ENCODE data around the gene CA11. TPM values are rescaled to one million over a fixed set of nuclear protein-coding genes. Genes with fewer than 3 reads are reported as not detected.
"Not testable (repeated sequence)": the region's sequence is repeated elsewhere in the genome, so short reads cannot be mapped to it uniquely, and the experiment has no call there.

The CA11 gene
- 1.8 TPM for polyA plus RNA-seq (2013, experiment 1 of 2; ENCODE audit: insufficient read length)
- polyA plus RNA-seq (2013, experiment 2 of 2; ENCODE audit: insufficient read length), result 3.6 TPM

DNA sequence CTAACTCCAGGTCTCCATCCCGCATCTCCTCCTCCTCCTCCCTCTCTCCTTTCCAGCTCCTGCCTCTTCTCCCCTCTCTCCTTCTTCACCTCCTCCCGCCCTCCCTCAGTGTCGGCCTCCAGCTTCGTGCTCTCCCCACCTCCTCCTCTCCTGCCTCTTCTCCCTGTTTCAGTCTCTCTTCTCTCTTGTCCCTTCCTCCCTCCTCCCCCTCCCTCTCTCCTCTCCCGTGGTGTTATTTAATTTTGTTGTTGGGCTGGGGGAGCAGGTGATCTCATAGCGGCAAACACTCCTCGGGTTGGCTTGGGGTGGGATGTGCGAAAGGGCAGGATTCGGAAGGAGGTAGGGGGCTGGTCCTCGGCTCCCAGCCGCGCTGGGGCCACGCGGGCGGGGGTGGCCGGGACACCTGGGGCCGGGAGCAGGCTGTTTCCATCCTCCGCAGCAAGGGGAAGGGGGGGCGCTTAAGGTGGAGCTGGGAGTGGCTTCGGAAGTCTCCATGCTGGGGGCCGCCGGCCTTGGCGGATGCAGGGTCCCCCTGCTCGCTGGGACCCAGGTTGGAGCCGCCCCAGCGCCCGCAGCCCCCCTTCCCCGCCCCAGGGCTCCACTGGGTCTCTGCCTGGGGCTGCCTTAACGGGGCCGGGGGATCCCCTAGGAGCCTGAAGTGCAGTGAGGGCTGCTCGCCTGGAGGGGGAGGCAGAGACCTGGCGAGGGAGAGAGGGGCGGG, at the start of gene CA11:
TSS of gene CA11 (minus strand) at position 187 of the 721 bp plus-strand sequence. CDS start 555 bp downstream, outside the sequence.
- peak; percentile 83 for DNase-seq

DNA sequence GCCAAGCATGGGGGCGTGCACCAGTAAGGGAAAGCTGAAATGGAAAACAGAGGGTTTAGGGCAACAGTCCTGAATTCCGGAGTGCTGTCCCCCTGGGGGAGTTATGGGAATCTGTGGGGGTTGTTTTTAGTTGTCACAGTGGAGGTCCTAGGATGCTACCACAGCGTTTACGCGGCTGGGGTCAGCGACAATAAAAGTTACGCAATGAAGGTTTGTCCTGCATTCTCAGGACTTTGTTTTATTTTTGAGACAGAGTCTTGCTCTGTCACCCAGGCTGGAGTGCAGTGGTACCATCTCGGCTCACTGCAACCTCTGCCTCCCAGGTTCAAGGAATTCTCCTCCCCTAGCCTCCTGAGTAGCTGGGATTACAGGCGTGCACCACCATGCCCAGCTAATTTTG, 47.6 kb upstream of the CA11 start:
- DNase-seq, result not testable (repeated sequence)

DNA sequence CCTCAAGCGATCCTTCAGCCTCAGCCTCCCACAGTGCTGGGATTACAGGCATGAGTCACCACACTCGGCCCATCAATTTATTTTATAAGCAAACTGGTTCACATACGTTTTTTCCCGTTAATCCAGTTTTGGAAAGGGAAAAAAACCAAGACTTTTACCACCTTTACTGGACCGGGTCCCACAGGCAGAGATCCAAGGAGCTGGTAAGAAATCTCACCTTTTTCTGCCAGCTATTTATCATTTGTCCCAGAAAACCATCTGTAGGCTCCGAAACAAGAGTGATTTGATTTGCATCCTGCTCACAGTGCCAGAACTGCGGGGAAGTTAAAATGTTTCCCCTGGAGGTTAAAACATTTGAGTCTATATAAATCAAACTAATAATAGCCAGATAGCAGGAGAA, 43.5 kb upstream of the CA11 start:
- no peak for DNase-seq

DNA sequence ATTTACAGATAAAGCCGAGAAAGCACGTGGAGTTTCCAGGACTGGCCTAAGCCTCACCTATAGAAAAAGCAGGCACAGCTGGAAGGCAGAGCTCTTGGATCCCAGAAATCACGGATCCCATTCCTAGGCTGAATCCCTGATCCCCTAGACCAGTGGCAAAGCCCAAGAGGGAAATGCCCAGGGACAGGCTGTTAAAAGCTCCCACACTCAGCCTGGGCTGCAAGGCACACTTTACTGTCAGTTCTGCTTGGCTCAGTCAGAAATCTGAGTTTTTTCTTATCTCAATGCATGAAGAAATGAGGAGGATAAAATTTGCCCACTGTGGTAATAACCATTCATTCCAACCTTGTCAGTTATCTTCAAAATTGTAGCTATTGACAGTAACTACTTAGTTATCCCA, 41.8 kb upstream of the CA11 start:
- no peak for DNase-seq

DNA sequence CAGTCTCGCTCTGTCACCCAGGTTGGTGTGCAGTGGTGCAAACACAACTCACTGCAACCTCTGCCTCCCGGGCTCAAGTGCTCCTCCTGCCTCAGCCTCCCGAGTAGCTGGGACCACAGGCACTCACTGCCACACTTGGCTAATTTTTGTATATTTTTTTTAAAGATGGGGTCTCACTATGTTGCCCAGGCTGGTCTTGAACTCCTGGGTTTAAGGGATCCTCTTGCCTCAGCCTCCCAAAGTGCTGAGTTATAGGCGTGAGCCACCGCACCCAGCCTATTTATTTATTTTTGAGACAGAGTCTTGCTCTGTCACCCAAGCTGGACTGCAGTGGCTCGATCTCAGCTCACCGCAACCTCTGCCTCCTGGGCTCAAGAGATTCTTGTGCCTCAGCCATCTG, 40.6 kb upstream of the CA11 start:
- DNase-seq, result not testable (repeated sequence)

DNA sequence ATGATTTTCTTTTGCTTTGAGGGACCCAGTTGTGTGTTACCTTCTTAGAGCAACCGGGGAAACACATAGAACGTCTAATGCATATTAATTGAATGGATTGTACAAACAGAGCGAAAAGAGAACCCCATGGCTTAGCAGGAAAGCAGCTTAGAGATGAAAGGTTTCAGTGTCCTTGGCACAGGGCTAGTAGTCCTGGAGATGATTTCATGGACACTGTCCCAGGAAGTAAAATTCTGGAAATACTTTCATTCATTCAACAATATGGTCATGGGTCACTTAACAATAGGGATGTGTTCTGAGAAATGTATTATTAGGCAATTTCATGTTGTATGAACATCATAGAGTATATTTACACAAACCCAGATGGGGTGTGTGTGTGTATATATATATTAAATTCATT, 40.1 kb upstream of the CA11 start:
- DNase-seq, result no peak

DNA sequence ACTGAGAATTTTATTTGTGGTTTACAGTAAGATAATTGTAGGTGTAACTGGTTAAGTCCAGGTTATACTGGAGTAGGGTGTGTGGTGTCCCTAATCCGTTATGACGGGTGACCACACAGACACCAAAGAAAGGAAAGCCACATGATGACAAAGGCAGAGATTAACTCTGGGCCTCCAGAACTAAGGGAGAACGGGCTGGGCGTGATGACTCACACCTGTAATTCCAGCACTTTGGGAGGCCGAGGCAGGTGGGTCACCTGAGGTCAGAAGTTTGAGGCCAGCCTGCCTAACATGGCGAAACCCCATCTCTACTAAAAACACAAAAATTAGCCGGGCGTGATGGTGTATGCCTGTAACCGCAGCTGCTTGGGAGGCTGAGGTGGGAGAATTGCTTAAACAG, 39.6 kb upstream of the CA11 start:
- no peak for DNase-seq

DNA sequence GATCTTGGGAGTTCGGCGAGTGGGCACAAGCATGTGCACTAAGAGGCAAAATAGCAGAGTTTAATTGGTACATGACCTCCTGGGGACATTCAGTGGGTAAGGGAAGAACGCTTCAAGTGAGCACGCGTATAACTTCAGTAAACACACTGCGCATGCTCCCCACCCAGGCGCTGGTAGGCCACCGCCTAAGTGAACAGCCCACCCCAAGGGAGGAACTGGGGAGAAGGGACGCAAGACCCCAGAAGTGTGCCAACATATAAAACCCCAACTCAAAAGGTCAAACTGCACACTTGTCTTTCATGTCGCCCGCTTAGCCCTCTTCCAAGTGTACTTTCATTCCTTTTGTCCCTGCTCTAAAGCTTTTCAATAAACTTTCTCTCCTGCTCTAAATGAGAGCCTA, 37.4 kb upstream of the CA11 start:
- peak; percentile 55 for DNase-seq

DNA sequence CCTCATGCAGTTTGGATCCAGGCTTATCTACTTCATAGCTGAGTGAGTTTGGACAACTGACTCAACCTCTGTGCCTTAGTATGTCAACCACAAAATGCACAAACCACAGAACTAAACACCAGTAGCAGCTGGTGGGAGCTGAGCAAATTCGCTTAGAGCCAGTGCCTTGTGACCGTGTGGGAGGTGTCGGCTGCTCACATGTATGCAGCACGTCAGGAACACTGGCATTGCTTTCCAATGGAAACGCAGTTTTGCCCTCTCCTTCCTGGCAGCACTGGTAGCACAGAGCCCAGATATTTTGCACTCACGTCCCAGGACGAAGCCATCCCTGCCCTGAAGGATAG, 35.1 kb upstream of the CA11 start:
- peak; percentile 27 for DNase-seq

DNA sequence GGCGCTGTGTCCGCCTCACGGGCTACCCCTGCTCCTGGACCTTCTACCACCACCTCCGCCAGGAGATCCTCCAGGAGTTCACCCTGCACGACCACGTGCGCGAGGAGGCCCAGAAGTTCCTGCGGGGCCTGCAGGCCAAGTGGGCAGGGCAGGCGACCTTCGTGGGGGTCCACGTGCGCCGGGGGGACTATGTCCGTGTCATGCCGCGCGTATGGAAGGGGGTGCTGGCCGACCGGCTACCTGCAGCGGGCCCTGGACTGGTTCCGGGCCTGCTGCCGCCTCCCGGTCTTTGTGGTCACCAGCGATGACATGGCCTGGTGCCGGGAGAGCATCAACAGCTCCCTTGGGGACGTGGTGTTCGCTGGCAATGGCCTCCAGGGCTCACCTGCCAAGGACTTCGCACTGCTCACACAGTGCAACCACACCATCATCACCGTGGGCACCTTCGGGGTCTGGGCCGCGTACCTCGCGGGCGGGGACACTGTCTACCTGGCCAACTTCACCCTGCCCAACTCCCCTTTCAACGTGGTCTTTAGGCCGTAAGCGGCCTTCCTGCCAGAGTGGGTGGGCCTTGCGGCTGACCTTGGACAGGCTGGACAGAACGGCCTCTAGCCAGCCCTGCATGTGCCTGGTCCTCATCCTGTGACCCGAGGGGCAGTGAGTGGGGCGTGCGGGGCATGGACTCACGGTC, 34.6 kb upstream of the CA11 start:
- no peak for DNase-seq

DNA sequence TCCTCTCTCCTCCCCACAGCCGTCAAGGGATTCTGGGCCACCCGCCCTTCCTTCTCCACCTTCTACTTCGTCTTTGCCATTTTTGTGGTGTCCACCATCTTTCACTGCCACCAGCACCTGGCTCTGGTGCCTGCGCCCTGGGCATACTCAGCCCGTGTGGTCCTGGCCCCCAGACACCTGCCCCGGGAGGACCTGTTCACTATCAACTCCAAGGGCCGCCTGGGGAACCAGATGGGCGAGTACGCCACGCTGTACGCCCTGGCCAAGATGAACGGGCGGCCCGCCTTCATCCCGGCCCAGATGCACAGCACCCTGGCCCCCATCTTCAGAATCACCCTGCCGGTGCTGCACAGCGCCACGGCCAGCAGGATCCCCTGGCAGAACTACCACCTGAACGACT, 34.0 kb upstream of the CA11 start:
- not testable (repeated sequence) for DNase-seq

DNA sequence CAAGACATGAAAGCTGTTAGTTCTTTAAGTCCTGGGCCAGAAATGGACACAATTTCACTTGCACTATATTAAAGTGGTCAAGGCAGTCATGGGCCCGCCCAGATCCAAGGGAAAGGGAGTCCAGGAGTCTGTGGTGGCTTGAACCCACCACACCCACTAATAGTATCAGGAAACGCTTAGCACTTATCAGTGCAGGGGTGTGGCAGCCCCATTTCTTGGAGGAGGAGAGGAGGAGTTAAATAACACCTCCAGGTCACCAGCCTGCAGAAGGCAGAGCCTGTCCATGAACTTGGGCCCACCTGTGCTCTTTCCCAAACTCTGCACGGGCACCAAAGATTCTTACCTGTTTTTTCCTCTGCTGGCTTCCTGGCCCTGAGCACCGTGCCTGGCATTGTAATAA, 32.2 kb upstream of the CA11 start:
- DNase-seq, result no peak

DNA sequence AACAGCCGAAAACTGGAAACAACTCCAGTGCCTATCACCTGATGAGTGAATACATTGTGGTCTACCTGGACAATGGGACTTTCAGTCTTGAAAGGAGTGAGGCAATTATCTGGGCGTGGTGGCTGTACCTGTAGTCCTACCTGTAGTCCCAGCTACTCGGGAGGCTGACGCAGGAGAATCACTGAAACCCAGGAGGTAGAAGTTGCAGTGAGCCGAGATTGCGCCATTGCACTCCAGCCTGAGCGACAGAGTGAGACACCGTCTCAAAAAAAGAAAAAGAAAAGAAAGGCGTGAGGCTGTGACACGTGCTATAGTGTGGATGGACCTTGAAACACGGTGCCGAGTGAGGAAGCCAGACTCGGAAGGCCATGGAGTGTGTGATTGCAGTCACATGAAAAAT, 30.9 kb upstream of the CA11 start:
- DNase-seq, result no peak

DNA sequence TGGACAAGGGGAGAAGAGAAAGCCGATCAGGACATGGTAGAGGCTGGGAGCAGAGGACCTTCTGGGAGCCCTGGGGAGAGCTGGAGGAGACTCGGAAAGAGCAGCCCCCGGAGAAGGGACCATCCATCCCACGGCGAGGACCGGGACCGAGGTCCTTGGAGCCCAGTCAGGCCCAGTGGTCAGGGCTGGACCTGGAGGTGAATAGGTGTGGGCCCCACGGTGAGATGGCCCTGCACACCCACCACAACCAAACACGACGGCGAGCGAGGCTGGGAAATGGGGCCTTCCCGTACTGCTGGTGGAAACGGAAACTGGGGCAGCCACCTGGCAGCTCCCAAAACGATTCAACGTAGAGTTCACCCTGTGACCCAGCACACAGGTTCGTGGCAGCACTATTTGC, 30.5 kb upstream of the CA11 start:
- DNase-seq, result no peak

DNA sequence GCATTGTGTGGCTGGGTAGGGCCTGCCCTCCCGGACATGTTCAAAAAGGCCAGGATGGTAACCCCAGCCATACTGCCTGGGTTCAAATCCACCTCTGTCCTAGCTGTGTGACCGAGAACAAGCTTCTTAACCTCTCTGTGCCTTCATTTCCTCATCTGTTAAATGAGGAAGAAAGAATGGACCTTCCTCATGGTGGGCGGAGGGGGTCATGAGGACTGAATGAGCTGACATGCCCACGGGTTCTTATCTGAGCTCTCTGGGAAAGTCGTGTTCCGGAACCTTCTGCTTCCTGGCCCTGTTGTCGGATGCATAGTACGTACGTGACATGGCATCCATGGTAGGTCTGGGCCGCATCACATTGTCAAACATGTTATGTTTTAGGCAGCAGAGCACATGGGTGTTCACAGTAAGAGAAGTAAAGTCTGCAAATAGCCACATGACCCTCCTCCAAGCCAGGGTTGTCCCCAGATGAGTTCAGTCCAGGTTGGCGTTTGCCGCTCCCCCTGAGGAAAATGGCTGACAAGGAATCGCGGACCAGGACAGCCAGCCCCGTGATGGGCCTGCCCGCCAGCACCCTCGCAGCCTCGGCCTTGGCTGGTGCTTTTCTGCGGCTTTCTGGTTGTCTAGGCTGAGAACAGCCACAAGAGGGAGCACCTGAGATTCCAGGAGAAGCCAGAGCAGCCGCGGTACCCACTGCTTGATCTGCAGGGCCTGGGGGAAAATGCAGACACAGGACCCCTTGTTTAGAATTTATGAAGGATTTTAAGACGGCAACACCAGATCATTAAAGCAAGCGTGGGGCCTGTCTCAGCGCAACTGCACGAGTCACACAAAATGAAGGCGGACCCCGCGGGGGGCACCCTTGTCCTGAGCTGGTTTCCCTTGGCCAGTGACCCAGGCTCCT, 29.2 kb upstream of the CA11 start:
- peak; percentile 83 for DNase-seq

DNA sequence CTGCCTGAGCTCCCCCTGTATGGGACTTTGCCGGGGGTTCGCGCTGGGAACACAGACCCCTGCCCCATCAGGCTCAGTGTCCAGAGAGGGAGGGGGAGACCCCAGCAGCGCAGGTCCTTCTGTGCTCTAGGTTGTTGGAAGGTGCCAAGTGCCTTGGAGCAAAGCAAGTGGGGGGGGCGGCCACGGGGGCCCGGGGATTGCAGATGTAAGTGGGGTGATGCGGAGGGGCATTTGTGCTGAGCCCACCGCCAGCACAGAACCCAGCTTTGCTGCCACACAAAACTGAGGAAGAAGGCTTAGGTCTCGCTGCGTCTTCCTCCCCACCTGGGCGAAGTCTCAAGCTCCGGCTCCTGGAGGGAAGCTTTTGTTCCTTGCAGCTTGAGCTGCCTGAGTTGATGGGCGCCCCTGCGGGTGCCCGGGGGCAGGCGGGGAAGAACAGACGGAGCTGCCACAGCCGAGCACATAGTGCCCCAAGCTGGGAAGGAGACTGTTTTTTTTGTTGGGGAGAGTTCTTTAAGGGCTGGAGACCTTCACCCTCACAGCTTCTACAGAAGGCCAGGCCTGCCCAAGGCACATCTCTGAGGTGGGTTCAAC, 28.3 kb upstream of the CA11 start:
- no peak for DNase-seq

DNA sequence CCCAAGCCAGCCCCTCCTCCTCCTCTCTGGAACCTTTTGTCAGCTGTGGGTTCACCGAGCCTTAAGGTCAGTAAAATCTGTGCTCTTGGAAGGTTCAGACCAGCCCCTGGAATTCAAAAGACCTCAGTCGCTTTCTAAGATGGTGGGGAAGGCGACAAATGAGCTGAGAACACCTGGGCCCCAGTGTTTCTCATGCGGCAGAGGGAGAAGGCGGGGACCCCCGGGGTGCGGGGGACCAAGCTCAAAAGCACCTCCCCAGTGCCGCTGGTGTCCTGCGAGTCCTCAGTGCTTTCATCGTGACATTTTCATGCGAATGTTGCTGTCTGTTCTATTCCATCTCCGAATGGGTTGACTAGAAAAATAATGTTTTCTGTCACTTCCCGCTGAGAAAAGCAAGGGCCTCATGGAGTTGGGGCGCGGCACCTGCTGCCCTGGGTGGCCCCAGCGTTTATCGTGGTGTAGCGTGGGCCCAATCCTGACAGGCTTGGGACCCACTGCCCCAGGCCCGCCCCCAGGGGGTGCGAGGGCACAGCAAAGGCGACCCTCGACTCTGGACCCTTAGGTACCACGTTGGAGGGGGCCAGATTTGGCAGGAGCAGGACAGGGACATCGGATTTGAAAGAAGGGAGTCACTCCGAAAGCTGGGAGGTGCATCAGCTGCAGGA, 27.6 kb upstream of the CA11 start:
- DNase-seq, result no peak

DNA sequence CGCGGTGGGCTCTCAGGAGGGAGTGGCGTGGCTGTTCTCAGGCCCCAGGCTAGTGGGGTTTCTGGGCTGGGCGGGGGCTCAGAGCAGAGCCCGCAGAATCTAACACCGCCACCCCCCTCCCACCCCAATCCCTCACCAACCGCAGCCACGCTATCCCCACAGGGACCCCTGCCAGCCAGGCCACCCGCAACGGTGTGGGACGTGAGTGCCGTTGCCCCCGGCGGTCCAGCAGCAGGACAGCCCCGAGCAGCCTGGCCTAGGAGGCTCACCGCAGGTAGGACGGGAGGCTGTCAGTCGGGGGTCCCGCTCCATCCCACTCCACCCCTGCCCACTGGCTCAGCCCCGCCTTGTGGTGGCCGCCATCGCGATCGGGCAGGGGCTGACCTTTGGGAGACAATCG, 27.0 kb upstream of the CA11 start, which contains the start of gene NTN5:
TSS of gene NTN5 (minus strand) at position 24 of the 400 bp plus-strand sequence. CDS start 2,031 bp downstream, outside the sequence.
- no peak for DNase-seq

DNA sequence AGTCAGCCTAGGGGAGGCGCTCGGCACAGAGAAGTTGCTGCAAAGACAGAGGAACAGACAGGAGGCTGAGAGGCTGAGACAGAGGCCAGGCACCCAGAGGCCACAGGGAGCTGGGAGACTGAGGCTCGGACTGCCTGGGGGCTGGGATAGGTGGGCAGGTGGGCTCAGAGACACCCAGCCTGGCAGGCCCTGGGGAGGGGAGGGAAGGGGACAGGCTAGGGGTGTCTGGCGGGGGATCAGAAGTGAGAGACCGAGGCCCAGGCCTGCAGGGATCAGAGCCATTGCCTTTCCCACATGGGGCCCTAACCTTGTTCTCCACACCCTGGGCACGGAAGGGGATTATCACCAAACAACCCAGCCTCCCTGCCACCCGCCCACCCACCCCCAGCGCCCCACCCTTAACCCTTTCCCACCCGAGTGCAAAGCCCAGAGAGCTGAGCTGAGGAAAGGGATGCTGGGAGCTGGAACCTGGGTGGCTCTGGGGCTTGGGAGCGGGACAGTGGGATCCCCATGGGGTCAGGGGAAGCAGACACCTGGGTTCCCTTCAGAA, 25.5 kb upstream of the CA11 start:
- DNase-seq, result no peak

DNA sequence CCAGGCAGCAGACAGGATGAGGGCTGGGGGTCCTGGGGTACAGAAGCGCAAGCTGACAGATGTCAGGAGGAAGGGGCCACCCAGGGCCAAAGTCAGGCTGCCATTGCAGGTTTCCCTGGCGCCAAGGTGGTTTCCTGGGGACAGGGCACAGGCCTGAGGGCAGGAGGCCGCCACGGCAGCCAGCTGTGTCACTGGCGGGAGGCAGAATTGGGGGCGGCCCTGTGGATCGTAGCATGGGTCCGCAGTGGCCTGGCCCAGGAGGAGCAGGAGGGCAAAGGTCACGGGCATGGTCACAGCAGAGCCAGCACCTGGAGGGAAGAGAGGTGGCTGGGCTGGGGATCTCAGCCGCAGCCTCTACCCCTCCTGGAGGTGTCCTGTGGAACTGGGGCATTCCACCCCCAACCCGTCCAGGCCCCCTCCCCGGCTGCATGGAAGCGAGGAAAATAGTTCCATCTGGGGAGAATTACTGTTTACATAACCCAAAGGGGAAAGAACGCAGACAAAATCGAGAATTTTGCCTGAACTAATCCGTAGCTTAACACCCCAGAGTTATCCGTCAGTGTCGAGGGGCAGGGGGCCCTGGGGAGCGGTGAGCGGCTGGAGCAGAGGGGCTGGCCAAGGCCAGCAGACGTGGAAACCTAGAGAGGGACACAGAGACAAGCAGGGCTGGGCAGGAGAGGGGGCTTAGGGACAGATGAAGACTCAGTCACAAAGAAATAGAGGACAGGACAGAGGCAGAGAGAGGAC, 24.9 kb upstream of the CA11 start:
- DNase-seq, result no peak
